PC-9 (cell line): ENCODE results near the gene MARCHF6. TPM values are rescaled to one million over a fixed set of nuclear protein-coding genes. Genes with fewer than 3 reads are reported as not detected.

Experiments
- BruUV-seq: library from RNA; stranded (reverse); fragments of 400-500 nt; replicated peaks from 2 replicates; lab custom pipeline; 2021; lab: Mats Ljungman, UMichigan
- CTCF ChIA-PET: fragments of 300-600 bp; sonication (Branson Sonifier 250); formaldehyde crosslinking; loops from one replicate; lab custom pipeline; 2022; ENCODE audit warnings: antibody characterized with exemption; lab: Charles Lee
- POLR2A ChIA-PET: fragments of 300-600 bp; sonication (Branson Sonifier 250); formaldehyde crosslinking; loops from one replicate; lab custom pipeline; 2022; ENCODE audit warnings: antibody characterized with exemption; ENCODE audit not compliant: unreplicated experiment; lab: Charles Lee
- DNase-seq, 2 experiments: peaks; one replicate each; pipeline versions ENCODE4 v3.0.0 to v3.0.0-alpha.2; 2015 to 2022; ENCODE audit warnings: mixed read lengths in 1 of 2
- H2AFZ ChIP-seq: fragments of 200-600 bp; sonication (generic); 2 replicates; pipeline ENCODE4 v1.8.1; 2017; ENCODE audit warnings: antibody characterized with exemption
- H3F3A ChIP-seq: fragments of 200-600 bp; sonication (generic); 2 replicates; pipeline ENCODE4 v1.8.1; 2017; ENCODE audit warnings: antibody characterized with exemption, mild to moderate bottlenecking, low read depth; ENCODE audit not compliant: insufficient read depth
- H3K27ac ChIP-seq: fragments of 200-600 bp; sonication (generic); 2 replicates; pipeline ENCODE4 v1.6.1; 2016; ENCODE audit warnings: mixed run types
- H3K27me3 ChIP-seq: fragments of 200-600 bp; sonication (generic); 2 replicates; pipeline ENCODE4 v1.6.1; 2016; ENCODE audit warnings: low read depth, mixed run types; ENCODE audit not compliant: insufficient read depth
- H3K36me3 ChIP-seq: fragments of 200-600 bp; sonication (generic); 2 replicates; pipeline ENCODE4 v1.6.1; 2016; ENCODE audit warnings: low read depth, mixed run types
- H3K4me1 ChIP-seq: fragments of 200-600 bp; sonication (generic); replicated peaks from 2 replicates; pipeline ENCODE4 v1.6.1; 2016; ENCODE audit warnings: mixed run types; ENCODE audit not compliant: insufficient read depth
- H3K4me2 ChIP-seq: fragments of 200-600 bp; sonication (generic); 2 replicates; pipeline ENCODE4 v1.6.1; 2017; ENCODE audit warnings: mixed run types
- H3K4me3 ChIP-seq: fragments of 200-600 bp; sonication (generic); 2 replicates; pipeline ENCODE4 v1.6.1; 2016; ENCODE audit warnings: mixed run types
- H3K79me2 ChIP-seq: fragments of 200-600 bp; sonication (generic); 2 replicates; pipeline ENCODE4 v1.6.1; 2017; ENCODE audit warnings: low read depth, mixed run types
- H3K9me2 ChIP-seq: fragments of 200-600 bp; sonication (generic); 2 replicates; pipeline ENCODE4 v1.8.1; 2017; ENCODE audit warnings: mild to moderate bottlenecking; ENCODE audit not compliant: insufficient read depth
- H3K9me3 ChIP-seq: fragments of 200-600 bp; sonication (generic); 2 replicates; pipeline ENCODE4 v1.8.1; 2016; ENCODE audit warnings: low read depth; ENCODE audit not compliant: insufficient read depth
- H4K20me1 ChIP-seq: fragments of 200-600 bp; sonication (generic); 2 replicates; pipeline ENCODE4 v1.8.1; 2017; ENCODE audit not compliant: insufficient read depth
- EZH2 ChIP-seq: fragments of 200-600 bp; sonication (generic); IDR thresholded peaks from 2 replicates; pipeline ENCODE4 v1.8.0; 2017; ENCODE audit warnings: antibody characterized with exemption, low read depth
- intact Hi-C: fragments of 100-400 bp; cut with micrococcal nuclease; formaldehyde crosslinking; loops from one replicate; pipeline ENCODE4 v1.10.0; 2022; ENCODE audit not compliant: unreplicated experiment
- total RNA-seq: library from RNA; stranded (reverse); gene quantifications from 2 replicates; pipeline ENCODE4 v1.2.3, GENCODE V29; 2021
- TF ChIP-seq, protein P1 (sequence below): fragments of 200-600 bp; sonication (generic); conservative IDR thresholded peaks from 2 replicates; pipeline ENCODE4 v1.6.1; 2017; ENCODE audit warnings: mixed run types, antibody characterized with exemption, mild to moderate bottlenecking, moderate library complexity

Gene MARCHF6
- total RNA-seq, 1 experiment from 2014 or later, result 364 TPM

DNA sequence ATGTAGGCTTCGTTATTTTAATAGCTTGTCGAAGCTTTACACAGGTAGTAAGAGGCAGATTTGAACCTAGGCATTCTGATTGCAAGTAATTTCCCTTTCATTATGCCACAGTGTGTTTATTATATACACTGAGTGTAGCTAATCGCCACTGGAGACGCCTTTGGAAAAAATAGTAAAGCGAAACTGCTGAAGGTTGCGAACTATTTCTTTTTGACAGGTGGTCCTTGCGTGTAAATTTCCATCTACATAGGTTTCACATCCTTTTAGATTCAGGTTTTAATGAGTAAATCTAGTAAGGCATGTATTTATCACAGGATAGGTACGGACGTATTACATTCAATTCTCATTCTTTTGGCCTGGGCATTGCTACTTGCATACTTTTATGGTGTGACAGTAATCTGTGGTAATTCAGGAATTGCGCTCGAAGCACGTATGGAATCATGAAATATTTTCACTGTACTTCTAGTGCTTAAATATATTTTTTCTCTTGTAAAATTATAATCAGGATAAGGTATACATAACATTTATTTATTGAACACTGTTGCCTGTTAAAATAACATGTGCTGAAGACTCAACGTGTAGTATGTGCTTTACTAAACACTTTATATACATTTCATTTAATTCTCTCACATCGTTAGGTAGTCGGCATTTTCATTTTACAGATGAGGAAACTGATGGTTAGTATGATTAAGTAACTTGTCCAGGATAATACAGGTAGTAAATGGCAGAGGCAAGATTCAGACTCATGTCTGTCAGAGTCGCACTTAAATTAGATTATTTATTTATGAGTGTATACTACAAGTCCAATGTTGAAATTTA lies 1.8 kb downstream of the MARCHF6 start:
- Histone ChIP-seq H3K4me3 (peak overlapping the region; percentile 85), H3K79me2 (peaks cover 81% of the 10 kb centered on the region), H3K9me2 (no peaks in the 10 kb centered on the region), H2AFZ (no peak overlapping the region), H3K27me3 (no peaks in the 10 kb centered on the region), H3F3A (peaks cover 7% of the 10 kb centered on the region; the same call in 1 of the 2 replicates), H3K4me2 (peak overlapping the region; percentile 89), H3K36me3 (peaks cover 20% of the 10 kb centered on the region), H3K4me1 (peaks cover 18% of the 10 kb centered on the region), H3K9me3 (no peaks in the 10 kb centered on the region), H3K27ac (peak overlapping the region; percentile 93), H4K20me1 (peaks cover 55% of the 10 kb centered on the region)
- ChIA-PET POLR2A (interaction anchor here (0.6 kb wide), 1 partner anchor 9 kb away, joined by 3 read pairs; no protein-coding TSS in a partner anchor), CTCF (interaction anchor here (1.4 kb wide), 2 partner anchors 9 to 72 kb away, joined by 6 read pairs; no protein-coding TSS in a partner anchor)
- intact Hi-C loops, result no loop called here
- DNase-seq, result peak in 1 of 2 experiments; percentile 51
- TF ChIP-seq, protein P1, sequence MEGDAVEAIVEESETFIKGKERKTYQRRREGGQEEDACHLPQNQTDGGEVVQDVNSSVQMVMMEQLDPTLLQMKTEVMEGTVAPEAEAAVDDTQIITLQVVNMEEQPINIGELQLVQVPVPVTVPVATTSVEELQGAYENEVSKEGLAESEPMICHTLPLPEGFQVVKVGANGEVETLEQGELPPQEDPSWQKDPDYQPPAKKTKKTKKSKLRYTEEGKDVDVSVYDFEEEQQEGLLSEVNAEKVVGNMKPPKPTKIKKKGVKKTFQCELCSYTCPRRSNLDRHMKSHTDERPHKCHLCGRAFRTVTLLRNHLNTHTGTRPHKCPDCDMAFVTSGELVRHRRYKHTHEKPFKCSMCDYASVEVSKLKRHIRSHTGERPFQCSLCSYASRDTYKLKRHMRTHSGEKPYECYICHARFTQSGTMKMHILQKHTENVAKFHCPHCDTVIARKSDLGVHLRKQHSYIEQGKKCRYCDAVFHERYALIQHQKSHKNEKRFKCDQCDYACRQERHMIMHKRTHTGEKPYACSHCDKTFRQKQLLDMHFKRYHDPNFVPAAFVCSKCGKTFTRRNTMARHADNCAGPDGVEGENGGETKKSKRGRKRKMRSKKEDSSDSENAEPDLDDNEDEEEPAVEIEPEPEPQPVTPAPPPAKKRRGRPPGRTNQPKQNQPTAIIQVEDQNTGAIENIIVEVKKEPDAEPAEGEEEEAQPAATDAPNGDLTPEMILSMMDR, result no peak
- no peak for TF ChIP-seq EZH2
- BruUV-seq, result no TSS peak

DNA sequence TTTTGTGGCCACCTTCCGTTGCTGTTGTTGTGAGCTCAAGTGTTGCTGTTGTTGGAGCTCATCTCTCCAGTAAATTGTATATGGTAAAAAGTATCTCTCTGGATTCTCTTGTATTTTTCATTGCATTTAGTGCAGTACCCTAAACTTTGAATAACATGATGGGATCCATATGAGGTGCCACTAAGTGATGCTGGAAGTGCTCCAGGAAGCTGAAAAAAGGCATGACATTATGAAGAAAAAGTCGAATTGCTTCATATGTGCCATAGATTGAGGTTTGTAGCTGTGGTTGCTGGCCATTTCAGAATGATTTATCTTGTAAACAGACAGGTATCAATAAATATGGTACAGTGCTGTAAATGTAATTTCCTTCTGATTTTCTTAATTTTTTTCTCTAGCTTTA lies 5.5 kb downstream of the MARCHF6 start:
- Histone ChIP-seq H3K27me3 (no peaks in the 10 kb centered on the region), H3K79me2 (peaks cover 100% of the 10 kb centered on the region), H3K4me1 (peaks cover 20% of the 10 kb centered on the region), H3K9me3 (no peaks in the 10 kb centered on the region), H3K4me3 (no peak overlapping the region), H2AFZ (no peak overlapping the region), H3F3A (peaks cover 24% of the 10 kb centered on the region), H3K4me2 (no peak overlapping the region), H3K36me3 (peaks cover 25% of the 10 kb centered on the region), H4K20me1 (peaks cover 92% of the 10 kb centered on the region), H3K27ac (no peak overlapping the region), H3K9me2 (no peaks in the 10 kb centered on the region)
- TF ChIP-seq, protein P1, result no peak
- no peak for TF ChIP-seq EZH2
- BruUV-seq, result no TSS peak
- DNase-seq, result no peak
- intact Hi-C loops, result no loop called here
- ChIA-PET CTCF (interaction anchor here (0.6 to 1.1 kb wide), 2 partner anchors 9 to 168 kb away, joined by 3 to 4 read pairs; no protein-coding TSS in a partner anchor), POLR2A (interaction anchor here (0.6 kb wide), 1 partner anchor 228 kb away, joined by 8 read pairs; no protein-coding TSS in a partner anchor)

DNA sequence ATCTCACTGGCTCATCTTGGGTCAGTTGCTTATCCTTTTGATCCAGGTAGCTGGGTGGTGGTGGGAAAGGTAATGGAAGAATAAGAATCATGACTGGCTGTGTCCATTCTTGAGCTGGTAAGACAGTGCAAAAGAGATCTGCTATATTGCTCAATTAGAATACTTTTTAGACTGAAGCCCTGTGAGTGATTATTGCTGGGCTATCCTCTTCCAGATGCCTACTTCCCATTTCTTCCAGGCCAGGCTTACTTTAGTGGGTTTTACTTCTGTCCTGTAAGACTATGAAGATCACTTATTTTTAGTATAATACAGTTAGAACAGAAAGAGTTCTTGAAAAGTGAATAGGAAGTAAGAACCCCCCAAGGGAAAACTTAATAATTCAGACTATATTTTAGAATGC lies 7.2 kb downstream of the MARCHF6 start:
- peaks cover 100% of the 10 kb centered on the region for H3K79me2 ChIP-seq
- H3K4me2 ChIP-seq, result no peak overlapping the region
- no peak overlapping the region for H3K4me3 ChIP-seq
- peaks cover 24% of the 10 kb centered on the region for H3F3A ChIP-seq
- H4K20me1 ChIP-seq, result peaks cover 95% of the 10 kb centered on the region
- H3K9me3 ChIP-seq, result no peaks in the 10 kb centered on the region
- H3K27ac ChIP-seq, result no peak overlapping the region
- ChIA-PET CTCF (no interaction called here), POLR2A (interaction anchor here (0.8 kb wide), 1 partner anchor 98 kb away, joined by 12 read pairs; no protein-coding TSS in a partner anchor)
- no TSS peak for BruUV-seq
- intact Hi-C loops, result no loop called here
- TF ChIP-seq, protein P1, result no peak
- TF ChIP-seq EZH2, result no peak
- H2AFZ ChIP-seq, result no peak overlapping the region
- peaks cover 16% of the 10 kb centered on the region for H3K4me1 ChIP-seq
- H3K36me3 ChIP-seq, result peaks cover 20% of the 10 kb centered on the region
- H3K9me2 ChIP-seq, result no peaks in the 10 kb centered on the region
- H3K27me3 ChIP-seq, result no peaks in the 10 kb centered on the region
- DNase-seq, result no peak
